GM11168 (cell line): ENCODE data around the gene IGSF9B.

Experiments used
- in situ Hi-C: fragments of 300-500 bp; cut with MboI; formaldehyde crosslinking; loops from one replicate; pipeline ENCODE4 v1.12.0; 2022; ENCODE audit warnings: low sequenced_read_pairs; ENCODE audit not compliant: unreplicated experiment

The IGSF9B gene

GRCh38 chr11:133903875-133904817 lies 52.6 kb downstream of the IGSF9B start:
- in situ Hi-C loops: no loop called here

- in situ Hi-C loops: no loop called here
Measured at GRCh38 chr11:133903056-133903455, 53.7 kb downstream of the IGSF9B start.

GRCh38 chr11:133902506-133902905 lies 54.3 kb downstream of the IGSF9B start:
- in situ Hi-C loops: no loop called here

GRCh38 chr11:133901999-133902398 lies 54.8 kb downstream of the IGSF9B start:
- in situ Hi-C loops: no loop called here

- in situ Hi-C loops: no loop called here
Measured at GRCh38 chr11:133901316-133901715, 55.5 kb downstream of the IGSF9B start.

- in situ Hi-C loops: no loop called here
Measured at GRCh38 chr11:133900176-133901105, 56.3 kb downstream of the IGSF9B start.

DNA sequence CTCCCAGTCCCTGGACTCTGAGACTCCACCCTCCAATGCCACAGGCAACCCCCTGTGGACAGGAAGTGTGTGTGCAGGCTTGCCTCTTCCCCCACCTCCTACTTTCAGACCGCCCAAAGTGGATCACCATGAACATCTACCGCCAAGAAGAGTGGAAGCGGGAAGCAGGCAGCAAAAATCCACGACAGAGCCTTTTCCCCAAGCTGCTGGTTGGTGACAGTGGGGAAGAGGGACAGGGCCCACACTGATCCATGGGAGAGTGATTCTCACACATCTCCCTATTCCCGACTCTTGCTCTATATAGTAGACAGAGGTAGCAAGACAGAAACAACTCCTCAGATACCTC lies 58.0 kb downstream of the IGSF9B start:
- in situ Hi-C loops: no loop called here

DNA sequence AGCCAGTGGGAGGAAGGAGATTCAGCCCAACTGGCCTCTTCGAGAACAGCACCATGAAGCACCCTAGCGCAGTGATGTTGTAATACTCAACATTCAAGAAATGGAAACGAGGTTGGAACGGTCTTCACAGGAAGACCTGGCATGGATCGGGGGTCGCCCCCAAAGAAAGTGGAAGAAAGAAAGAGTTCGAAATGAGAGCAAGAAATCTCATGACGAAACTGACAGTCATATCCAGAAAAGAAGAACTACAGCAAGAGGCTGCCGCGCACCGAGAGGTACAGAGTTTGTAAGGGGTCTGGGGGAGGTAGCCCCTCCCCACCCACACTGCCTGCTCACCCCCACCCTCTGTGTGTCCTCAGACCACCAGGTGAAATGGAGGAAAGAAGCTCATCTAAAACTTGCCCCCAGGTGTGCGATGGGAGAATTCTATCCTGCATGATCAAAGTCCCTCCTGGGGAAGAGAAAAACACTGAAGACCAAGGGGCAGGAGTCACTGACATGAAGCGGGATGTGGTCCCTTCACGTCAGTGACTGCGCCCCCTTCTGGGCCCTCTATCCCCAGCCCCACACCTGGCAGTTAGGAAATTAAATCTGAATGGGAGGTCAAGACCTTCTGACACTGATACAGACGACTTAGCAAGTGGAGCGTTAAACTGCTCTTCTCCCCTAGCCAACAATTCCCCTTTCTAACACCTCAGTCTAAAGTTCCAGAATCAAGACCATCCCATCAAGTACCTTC lies 58.6 kb downstream of the IGSF9B start:
- in situ Hi-C loops: no loop called here

GRCh38 chr11:133897331-133897650 lies 59.5 kb downstream of the IGSF9B start:
- in situ Hi-C loops: no loop called here

DNA sequence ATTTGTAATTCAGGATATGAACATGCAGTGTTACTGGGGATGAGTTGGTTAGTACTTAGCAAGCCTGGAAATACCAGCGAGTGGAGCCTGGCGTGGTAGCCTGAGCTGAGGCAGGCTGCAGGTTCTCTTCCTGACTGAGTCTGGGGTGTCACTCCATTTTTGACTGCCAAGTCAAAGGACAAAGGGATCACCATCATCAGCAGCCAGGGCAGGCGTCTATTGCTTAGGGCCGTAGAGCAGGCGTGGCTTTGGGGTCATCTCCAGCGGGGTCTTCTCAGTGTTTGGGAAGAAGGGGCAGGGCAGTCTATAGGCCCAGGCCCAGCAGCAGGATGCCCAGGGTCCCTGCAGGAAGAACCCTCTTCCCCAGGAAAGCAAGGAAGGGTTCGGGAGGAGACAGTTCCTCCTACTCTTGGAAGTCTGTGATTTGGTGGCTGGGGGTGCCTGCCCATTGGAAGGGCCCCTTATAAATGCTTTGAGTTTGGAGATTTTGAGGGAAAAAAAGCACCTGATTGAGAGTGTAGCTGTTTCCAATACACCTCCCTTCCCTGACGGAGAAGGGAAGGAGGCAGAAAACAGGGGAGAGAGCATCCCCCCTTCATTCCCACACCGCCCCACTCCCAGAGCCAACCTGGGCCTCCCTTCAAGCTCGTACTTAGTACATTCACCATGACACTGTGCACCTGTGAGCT lies 60.0 kb downstream of the IGSF9B start:
- in situ Hi-C loops: no loop called here

DNA sequence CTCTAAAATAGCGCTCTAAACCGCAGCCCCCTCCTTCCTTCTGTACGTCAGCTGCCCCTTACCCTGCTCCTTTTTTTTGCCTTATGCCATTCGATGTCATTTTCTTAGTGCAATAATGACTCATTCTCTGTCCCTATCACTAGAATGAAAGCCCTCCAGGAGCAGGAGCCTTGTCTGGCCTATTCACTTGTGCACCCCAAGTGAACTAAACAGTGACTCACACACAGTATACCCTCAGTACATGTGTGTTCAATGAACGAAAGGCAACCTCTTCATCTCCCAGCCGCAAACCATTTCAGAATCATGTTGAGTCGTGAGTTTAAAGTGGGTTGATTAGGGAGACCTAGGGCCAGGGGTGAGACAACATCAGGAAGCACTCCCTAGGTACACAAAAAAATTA lies 60.7 kb downstream of the IGSF9B start:
- in situ Hi-C loops: no loop called here

DNA sequence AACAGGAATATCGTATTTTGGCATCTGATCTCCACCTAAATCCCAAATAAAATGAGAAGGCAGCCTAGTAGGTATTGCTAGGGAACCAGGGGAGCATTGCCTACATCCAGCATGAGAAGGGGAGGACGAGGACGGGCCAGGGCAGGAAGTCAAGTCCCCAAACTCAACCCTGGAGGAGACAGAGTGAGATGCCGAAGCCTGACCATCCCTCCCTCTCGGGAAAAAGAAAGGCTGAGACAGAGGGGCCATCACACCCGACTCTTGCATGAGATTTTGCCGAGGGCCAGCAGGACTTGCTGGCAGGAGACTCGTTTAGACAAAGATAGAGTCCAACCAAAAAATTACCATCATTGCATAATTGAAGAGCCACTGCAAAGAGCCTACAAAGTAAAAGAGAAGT lies 61.2 kb downstream of the IGSF9B start:
- in situ Hi-C loops: no loop called here

DNA sequence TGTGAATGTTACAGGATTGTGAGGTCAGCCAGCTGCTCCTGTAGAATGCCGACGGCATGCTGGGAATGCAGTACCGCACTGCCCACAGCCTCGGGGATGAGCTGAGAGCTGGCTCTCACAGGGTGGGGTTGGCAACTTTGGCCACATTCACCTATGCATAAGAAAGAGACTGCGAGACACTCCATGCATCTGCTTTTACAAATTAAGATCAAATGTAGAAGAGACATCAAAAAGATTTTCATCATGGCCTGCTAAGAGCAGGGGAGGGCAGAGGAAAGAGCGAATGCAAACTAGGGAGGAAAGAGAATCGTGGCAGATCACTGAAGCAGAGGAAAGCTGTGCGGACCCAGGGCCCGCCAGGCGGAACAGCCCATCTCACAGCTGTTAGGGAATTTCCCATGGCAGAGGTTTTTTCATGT lies 61.7 kb downstream of the IGSF9B start:
- in situ Hi-C loops: no loop called here

- in situ Hi-C loops: no loop called here
Measured at GRCh38 chr11:133893381-133893780, 63.4 kb downstream of the IGSF9B start.

DNA sequence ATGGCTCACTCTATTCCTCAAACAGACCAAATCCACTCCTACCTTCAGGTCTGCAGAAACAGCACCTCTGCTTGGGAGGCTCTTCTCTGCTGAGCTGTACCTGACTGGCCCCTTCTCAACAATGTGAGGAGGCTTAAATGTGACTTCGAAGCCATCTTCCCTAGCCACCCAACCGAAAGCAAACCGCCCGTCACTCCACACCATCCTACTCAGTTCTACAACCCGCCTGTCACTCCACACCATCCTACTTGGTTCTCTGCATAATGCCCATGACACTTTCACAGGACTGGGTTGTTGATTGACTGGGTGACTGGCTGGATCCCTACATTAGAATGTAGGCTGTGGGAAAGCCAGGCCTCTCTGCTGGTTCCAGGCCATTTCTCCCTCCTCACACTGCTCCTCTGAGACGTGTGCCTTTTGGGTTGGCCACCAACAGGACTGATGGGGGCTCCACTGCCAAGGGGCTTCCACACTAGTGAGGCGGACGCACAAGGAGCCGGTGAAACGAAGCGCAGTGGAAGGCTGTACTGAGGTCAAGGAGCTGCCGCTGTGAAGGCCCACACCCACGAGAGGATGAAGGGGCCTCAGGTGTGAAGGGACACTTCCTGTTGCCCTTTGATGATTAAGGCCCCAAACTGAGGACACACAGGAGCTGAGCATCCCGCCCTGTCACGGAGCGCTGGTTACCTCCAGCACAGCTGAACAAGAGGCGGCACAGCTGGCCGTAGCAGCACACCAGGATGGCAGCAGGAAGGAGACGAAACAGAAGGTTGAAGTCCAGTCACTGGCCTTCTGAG lies 64.0 kb downstream of the IGSF9B start:
- in situ Hi-C loops: no loop called here

DNA sequence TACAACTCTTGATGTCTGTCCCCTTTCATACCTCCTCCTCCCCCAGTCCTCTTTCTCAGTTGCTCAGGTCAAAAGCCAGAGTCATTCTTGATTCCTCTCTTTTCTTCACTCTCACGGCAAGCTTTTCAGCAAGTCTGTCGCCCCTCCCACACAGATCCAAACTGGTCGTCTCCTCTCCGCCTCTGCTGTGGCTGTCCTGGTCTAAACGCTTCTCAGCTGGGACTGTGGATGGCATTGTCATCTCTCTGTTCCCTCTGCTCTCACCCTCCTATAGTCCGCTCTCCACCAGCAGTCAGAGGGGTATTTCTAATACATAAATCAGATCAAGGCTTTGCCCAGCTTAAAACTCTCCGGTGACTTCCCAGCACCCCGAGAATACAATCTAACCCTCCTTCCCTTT lies 64.6 kb downstream of the IGSF9B start:
- in situ Hi-C loops: no loop called here

DNA sequence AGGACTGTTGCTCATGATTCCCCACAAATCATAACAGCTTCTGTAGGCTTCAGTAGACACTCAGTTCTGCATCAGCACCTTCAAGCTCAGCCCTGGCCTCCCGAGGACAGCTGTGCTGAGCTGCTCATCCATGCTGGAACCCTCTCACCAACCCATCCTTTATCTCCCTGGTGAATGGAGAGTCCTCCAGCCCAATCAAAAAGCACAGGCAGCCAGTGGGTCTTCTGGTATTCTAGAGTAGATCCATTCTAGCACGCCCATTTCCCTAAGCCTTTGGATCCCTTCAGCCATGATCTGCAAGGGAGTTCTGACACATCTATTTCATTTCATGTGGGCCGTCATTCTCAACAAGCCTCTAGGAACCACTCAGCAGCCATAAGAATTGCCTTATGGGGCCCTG lies 66.9 kb downstream of the IGSF9B start:
- in situ Hi-C loops: no loop called here

DNA sequence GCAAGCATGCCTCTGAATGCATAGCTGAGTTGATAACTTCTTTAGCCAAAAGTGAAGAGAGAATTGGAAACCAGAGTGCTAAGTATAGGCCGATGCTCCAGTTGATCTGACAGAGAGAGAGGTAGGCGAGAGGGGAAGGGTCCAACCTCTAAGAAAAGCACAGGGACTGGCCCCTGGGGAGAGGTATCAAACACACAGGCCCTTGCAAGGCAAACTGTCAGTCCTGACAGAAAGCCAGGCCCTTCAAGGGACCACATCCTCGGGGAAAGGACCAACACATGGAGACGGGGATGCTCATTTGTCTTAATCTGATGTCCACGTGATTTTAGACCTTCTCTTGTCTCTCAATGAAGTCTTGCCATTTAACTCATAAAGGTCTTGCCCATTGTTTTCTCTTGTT lies 67.6 kb downstream of the IGSF9B start:
- in situ Hi-C loops: no loop called here

DNA sequence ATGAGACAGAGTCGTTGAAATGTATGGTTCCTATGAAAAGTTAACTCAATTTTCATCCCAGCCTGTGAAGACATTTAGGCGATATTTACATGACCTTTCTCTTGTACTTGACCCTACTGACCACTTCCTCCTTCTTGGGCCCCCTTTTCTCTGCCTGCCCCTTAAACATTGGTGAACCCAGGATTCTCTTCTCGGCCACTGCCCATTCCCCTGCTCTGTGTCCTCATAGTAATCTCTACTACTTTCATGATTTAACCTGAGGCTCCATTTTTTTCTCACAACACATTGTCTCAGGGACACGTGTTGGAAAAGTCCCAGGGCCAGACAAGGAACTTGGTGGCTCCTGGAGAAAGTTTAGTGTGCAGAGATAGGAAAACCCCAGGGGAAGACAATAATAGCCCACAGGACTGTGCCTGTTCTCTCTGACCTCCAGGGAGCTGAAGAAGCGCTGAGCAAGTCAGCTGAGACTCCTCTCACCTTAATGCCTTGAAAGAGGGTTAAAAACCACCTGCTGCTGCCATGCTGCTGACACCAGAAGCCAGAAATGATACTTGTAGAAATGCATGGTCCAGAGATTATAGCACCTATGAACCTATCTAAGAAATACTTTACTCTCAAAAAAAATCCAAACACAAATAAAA lies 69.0 kb downstream of the IGSF9B start:
- in situ Hi-C loops: no loop called here
